SK-N-SH (cell line): ENCODE measurements around the gene THSD7B. TPM values are rescaled to one million over a fixed set of nuclear protein-coding genes. Genes with fewer than 3 reads are reported as not detected.

Experiments used
- CTCF ChIA-PET: fragments of 300-600, 350-600 bp; formaldehyde crosslinking; extraction: SDS; loops from one replicate; lab custom pipeline; 2021; lab: Yijun Ruan, JAX
- POLR2A ChIA-PET: fragments of 350-600 bp; sonication (Branson Sonifier 250); formaldehyde crosslinking; extraction: SDS; loops from one replicate; lab custom pipeline; 2020; ENCODE audit warnings: antibody characterized with exemption, inconsistent platforms; lab: Yijun Ruan, JAX
- DNase-seq: peaks from one replicate; pipeline ENCODE4 v3.0.0; 2012
- H2AFZ ChIP-seq: fragments of 200-600 bp; sonication (generic); 2 replicates; pipeline ENCODE4 v1.8.1; 2016; ENCODE audit warnings: antibody characterized with exemption, mild to moderate bottlenecking, low read depth
- H3F3A ChIP-seq: fragments of 200-600 bp; sonication (generic); replicated peaks from 2 replicates; pipeline ENCODE3; 2016; ENCODE audit warnings: antibody characterized with exemption, mild to moderate bottlenecking; ENCODE audit not compliant: insufficient read depth
- H3K27ac ChIP-seq, 2 experiments: fragments of 200-500 bp in 1 of 2; fragments of 200-600 bp in 1 of 2; sonication (Bioruptor generic) in 1 of 2; sonication (generic), shearing (Covaris generic) in 1 of 2; 2 replicates each; pipeline versions ENCODE4 v1.5.1 to v1.6.1; 2014 to 2016; ENCODE audit warnings: low read depth in 2 of 2, inconsistent platforms in 1 of 2, low read length in 1 of 2, mild to moderate bottlenecking in 1 of 2, mixed read lengths in 1 of 2
- H3K27me3 ChIP-seq: fragments of 200-600 bp; sonication (generic), shearing (Covaris generic); 2 replicates; pipeline ENCODE4 v1.6.1; 2016; ENCODE audit warnings: mixed run types; ENCODE audit not compliant: insufficient read depth
- H3K36me3 ChIP-seq, 2 experiments: fragments of 200-500 bp in 1 of 2; fragments of 200-600 bp in 1 of 2; sonication (Bioruptor generic) in 1 of 2; sonication (generic) in 1 of 2; replicated peaks in 1 of 2; 2 replicates each; pipeline versions ENCODE3 to v1.5.1; 2014 to 2016; ENCODE audit warnings: low read length in 1 of 2, mild to moderate bottlenecking in 1 of 2; ENCODE audit not compliant: insufficient read depth in 2 of 2, control insufficient read depth in 1 of 2
- H3K4me1 ChIP-seq, 2 experiments: fragments of 200-500 bp in 1 of 2; fragments of 200-600 bp in 1 of 2; sonication (Bioruptor generic) in 1 of 2; sonication (generic), shearing (Covaris generic) in 1 of 2; 2 replicates each; pipeline versions ENCODE4 v1.5.1 to v1.6.1; 2014 to 2016; ENCODE audit warnings: low read depth in 1 of 2, low read length in 1 of 2, mixed run types in 1 of 2; ENCODE audit not compliant: insufficient read depth in 2 of 2, control insufficient read depth in 1 of 2
- H3K4me2 ChIP-seq: fragments of 200-600 bp; sonication (generic), shearing (Covaris generic); 2 replicates; pipeline ENCODE4 v1.6.1; 2017; ENCODE audit warnings: mixed run types
- H3K4me3 ChIP-seq, 2 experiments: fragments of 200-500 bp in 1 of 2; fragments of 200-600 bp in 1 of 2; sonication (Bioruptor generic) in 1 of 2; sonication (generic), shearing (Covaris generic) in 1 of 2; 2 replicates each; pipeline versions ENCODE4 v1.5.1 to v1.8.1; 2014 to 2016; ENCODE audit warnings: low read depth in 2 of 2, inconsistent platforms in 1 of 2, low read length in 1 of 2, mild to moderate bottlenecking in 1 of 2, mixed read lengths in 1 of 2, moderate library complexity in 1 of 2
- H3K79me2 ChIP-seq: fragments of 200-600 bp; sonication (generic); 2 replicates; pipeline ENCODE4 v1.8.1; 2017; ENCODE audit warnings: mild to moderate bottlenecking; ENCODE audit not compliant: insufficient read depth
- H3K9ac ChIP-seq: fragments of 200-600 bp; sonication (generic); 2 replicates; pipeline ENCODE4 v1.6.1; 2017; ENCODE audit warnings: mixed run types
- H3K9me2 ChIP-seq: fragments of 200-600 bp; sonication (generic); 2 replicates; pipeline ENCODE4 v1.6.1; 2017; ENCODE audit warnings: mixed run types
- H3K9me3 ChIP-seq: fragments of 200-600 bp; sonication (generic); 2 replicates; pipeline ENCODE4 v1.6.1; 2017; ENCODE audit warnings: mixed run types, mild to moderate bottlenecking, moderate library complexity
- H4K20me1 ChIP-seq: fragments of 200-600 bp; sonication (generic); 2 replicates; pipeline ENCODE4 v1.6.1; 2017; ENCODE audit warnings: mild to moderate bottlenecking, mixed run types; ENCODE audit not compliant: insufficient read depth
- EZH2phosphoT487 ChIP-seq: fragments of 200-600 bp; sonication (generic); IDR thresholded peaks from 2 replicates; pipeline ENCODE4 v1.6.1; 2017; ENCODE audit warnings: low read depth, mixed run types, mild to moderate bottlenecking, antibody characterized with exemption, moderate library complexity, borderline replicate concordance
- FOXJ3 ChIP-seq: sonication (generic); formaldehyde crosslinking; IDR thresholded peaks from 2 replicates; pipeline ENCODE4 v1.5.1; 2020; ENCODE audit warnings: mild to moderate bottlenecking, missing genetic modification reagents
- GATA2 ChIP-seq: sonication (generic); formaldehyde crosslinking; IDR thresholded peaks from 2 replicates; pipeline ENCODE4 v1.5.0; 2020; ENCODE audit warnings: mild to moderate bottlenecking, missing genetic modification reagents
- JUND ChIP-seq: IDR thresholded peaks from 2 replicates; pipeline ENCODE4 v1.4.0; 2012
- NRF1 ChIP-seq: IDR thresholded peaks from 2 replicates; pipeline ENCODE4 v1.6.1; 2012; ENCODE audit warnings: low read depth, mild to moderate bottlenecking, low read length
- POLR2AphosphoS5 ChIP-seq: IDR thresholded peaks from 2 replicates; pipeline ENCODE4 v1.6.1; 2012; ENCODE audit warnings: low read depth, low read length
- RFX5 ChIP-seq: IDR thresholded peaks from 2 replicates; pipeline ENCODE4 v1.6.1; 2012; ENCODE audit warnings: mild to moderate bottlenecking, improper control_type of control experiment, low read length
- RXRA ChIP-seq: IDR thresholded peaks from 2 replicates; pipeline ENCODE4 v1.4.0; 2012; ENCODE audit warnings: low read depth, mild to moderate bottlenecking, borderline replicate concordance
- SMC3 ChIP-seq: IDR thresholded peaks from 2 replicates; pipeline ENCODE4 v1.6.1; 2012; ENCODE audit warnings: low read depth, low read length, improper control_type of control experiment
- TAF1 ChIP-seq: IDR thresholded peaks from 2 replicates; pipeline ENCODE4 v1.6.1; 2012; ENCODE audit warnings: low read depth, mild to moderate bottlenecking, low read length, moderate library complexity, borderline replicate concordance
- WGBS: methylation state at CpG from one replicate; pipeline ENCODE4 v1.1.6; 2017; ENCODE audit warnings: low lambda C conversion rate; 5-methylcytosine and 5-hydroxymethylcytosine counted together
- polyA plus RNA-seq, 3 experiments: library from polyadenylated mRNA; depleted of rRNA; stranded (reverse); fragments of >200 nt; gene quantifications; 2 replicates each; pipeline ENCODE4 v1.2.3, GENCODE V29; 2012
- TF ChIP-seq, protein P1 (sequence below): fragments of 150-350 bp; IDR thresholded peaks from 2 replicates; pipeline ENCODE4 v1.6.1; 2016; ENCODE audit warnings: mild to moderate bottlenecking, low read depth, low read length

Gene THSD7B
- polyA plus RNA-seq, 1 of the 3 experiments (the other 2 are of a cell fraction): not detected

DNA sequence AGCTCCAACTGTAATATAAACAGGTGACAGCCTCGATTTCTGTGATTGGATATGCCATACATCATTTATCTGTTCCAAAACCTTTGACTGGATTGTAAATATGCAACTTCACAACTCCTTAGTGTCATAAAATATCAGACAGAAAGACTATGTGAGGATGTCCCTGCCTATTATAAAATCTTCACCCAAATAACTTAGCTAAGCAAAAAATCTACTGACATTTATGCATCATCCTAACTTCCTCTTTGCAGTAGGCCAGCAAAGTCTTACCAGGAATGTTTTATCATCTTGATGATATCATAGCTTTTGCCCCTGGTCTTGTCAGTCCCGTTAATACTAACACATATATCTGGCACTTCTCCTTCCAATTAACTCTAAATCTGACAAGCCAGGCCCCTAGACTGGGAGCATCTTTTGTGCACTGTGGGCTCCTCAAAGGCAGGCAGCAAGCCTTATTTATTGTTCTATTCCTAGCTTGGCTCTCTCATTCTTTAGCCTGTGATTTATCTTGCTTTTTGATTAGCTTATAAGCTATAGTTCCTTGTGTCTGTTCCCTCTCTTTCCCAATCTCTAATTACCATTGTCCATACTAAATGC is 842.5 kb downstream of the THSD7B start (continued):
- TF ChIP-seq SMC3: no peak
- TF ChIP-seq GATA2 (CRISPR knock-in tag): no peak

DNA sequence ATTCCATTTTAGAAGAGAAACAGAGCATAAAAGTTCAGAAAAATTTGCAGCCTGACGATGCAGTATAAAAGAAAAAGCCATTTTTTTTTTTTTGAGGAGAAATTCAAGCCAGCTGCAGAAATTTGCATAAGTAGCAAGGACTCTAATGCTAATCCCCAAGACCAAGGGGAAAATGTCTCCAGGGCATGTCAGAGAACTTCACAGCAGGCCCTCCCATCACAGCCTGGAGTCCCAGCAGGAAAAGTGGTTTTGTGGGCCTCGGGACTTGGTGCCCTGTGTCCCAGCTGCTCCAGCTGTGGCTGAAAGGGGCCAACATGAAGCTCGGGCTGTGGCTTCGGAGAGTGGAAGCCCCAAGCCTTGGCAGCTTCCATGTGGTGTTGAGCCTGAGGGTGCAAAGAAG is 873.6 kb downstream of the THSD7B start:
- Histone ChIP-seq H3K4me1 (no peaks in the 10 kb centered on the region), H3K9ac (no peak overlapping the region), H4K20me1 (no peaks in the 10 kb centered on the region), H3K4me3 (no peak overlapping the region), H3K36me3 (no peaks in the 10 kb centered on the region), H3K79me2 (no peaks in the 10 kb centered on the region), H3K9me2 (no peaks in the 10 kb centered on the region), H3K27ac (no peak overlapping the region), H2AFZ (no peak overlapping the region), H3K9me3 (no peaks in the 10 kb centered on the region), H3K4me2 (no peak overlapping the region), H3F3A (no peaks in the 10 kb centered on the region), H3K27me3 (no peaks in the 10 kb centered on the region)
- no peak for TF ChIP-seq POLR2AphosphoS5
- no peak for TF ChIP-seq NRF1
- no peak for TF ChIP-seq FOXJ3
- TF ChIP-seq SMC3: no peak
- TF ChIP-seq TAF1: no peak
- no peak for TF ChIP-seq RXRA
- WGBS: 11% methylated on average over 4 of the region's 4 CpGs
- ChIA-PET POLR2A (no interaction called here), CTCF (no interaction called here)
- no peak for DNase-seq

DNA sequence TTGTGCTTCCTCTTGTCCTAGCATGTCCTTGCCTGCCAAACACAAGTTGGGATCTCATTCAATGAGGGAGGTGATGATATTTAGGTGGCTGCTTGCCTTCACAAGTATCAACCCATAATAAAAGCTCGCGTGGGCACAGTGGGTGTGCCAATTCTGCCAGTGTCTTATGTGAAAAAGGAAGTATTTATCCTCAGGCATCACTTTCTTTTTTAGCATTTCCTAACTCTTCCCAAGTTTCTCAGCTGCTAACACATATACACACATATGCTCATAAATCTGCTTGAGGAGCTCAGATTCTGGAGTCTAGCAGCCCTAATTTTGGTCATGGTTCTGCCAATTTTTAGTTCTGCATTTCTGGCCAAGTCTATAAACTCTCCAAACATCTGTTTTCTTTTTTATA is 879.4 kb downstream of the THSD7B start:
- CTCF ChIA-PET: interaction anchor here (1.6 kb wide), 1 partner anchor 9 kb away, joined by 3 read pairs; no protein-coding TSS in a partner anchor

More for the DNA sequence above, 879.4 kb downstream of the THSD7B start:
- Histone ChIP-seq H4K20me1 (no peaks in the 10 kb centered on the region), H3K36me3 (no peaks in the 10 kb centered on the region), H3K4me1 (no peaks in the 10 kb centered on the region), H3F3A (no peaks in the 10 kb centered on the region), H3K9me2 (no peaks in the 10 kb centered on the region), H3K79me2 (no peaks in the 10 kb centered on the region), H3K9me3 (no peaks in the 10 kb centered on the region), H2AFZ (no peak overlapping the region), H3K27me3 (no peaks in the 10 kb centered on the region), H3K9ac (no peak overlapping the region), H3K4me3 (no peak overlapping the region), H3K27ac (no peak overlapping the region), H3K4me2 (no peak overlapping the region)
- DNase-seq: no peak
- WGBS: 44% methylated on average over 2 of the region's 2 CpGs
- TF ChIP-seq JUND (no peak), RXRA (no peak), EZH2phosphoT487 (no peak), RFX5 (no peak), POLR2AphosphoS5 (no peak)
- TF ChIP-seq, protein P1, sequence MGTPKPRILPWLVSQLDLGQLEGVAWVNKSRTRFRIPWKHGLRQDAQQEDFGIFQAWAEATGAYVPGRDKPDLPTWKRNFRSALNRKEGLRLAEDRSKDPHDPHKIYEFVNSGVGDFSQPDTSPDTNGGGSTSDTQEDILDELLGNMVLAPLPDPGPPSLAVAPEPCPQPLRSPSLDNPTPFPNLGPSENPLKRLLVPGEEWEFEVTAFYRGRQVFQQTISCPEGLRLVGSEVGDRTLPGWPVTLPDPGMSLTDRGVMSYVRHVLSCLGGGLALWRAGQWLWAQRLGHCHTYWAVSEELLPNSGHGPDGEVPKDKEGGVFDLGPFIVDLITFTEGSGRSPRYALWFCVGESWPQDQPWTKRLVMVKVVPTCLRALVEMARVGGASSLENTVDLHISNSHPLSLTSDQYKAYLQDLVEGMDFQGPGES: no peak
- POLR2A ChIA-PET: no interaction called here
